ENCODE results near the gene STON2.

DNA sequence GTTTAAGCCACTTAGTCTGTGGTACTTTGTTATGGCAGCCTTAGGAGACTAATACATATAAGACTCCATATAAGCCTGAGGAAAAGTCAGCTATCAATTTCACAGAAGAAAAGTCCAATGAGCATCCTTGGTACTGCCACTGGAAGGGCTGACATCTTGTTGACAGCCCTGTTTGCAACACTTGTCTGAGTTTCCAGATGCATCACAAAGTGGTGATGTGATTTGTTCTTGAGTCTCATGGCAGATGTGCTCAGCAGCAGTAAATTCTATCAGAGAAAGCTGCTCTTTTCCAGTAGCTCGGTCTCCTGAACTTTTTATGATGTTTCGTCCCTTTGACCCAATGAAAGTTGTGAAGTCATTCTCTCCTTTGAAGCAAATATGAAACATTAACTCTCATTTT is 54.3 kb downstream of the STON2 start:
- TF ChIP-seq CTCF (IDR thresholded peaks at IDR 0.05) (no peak), POLR2AphosphoS5 (IDR thresholded peaks at IDR 0.05; ENCODE audit: low read depth, low read length) (no peak), TCF7L2 (IDR thresholded peaks at IDR 0.05; ENCODE audit: low read depth, low read length) (no peak), SIN3A (IDR thresholded peaks at IDR 0.05; ENCODE audit: borderline replicate concordance, insufficient read depth, low read depth, low read length) (no peak)
